H9 (cell line): ENCODE results near the gene SERBP1. TPM values are rescaled to one million over a fixed set of nuclear protein-coding genes. Genes with fewer than 3 reads are reported as not detected.

ENCODE experiments used
- DNase-seq: peaks from one replicate; pipeline ENCODE4 v3.0.0-alpha.2; 2017
- H2AFZ ChIP-seq: one replicate; pipeline ENCODE4 v1.6.1; 2013; ENCODE audit warnings: mild to moderate bottlenecking, low read length, control low read depth, moderate library complexity
- H2AK5ac ChIP-seq: 2 replicates; pipeline ENCODE4 v1.6.1; 2013; ENCODE audit warnings: low read length, control low read depth, mixed read lengths; ENCODE audit not compliant: insufficient read length
- H2BK120ac ChIP-seq: one replicate; pipeline ENCODE4 v1.6.1; 2013; ENCODE audit warnings: low read depth, mild to moderate bottlenecking, low read length, control low read depth, inconsistent platforms; ENCODE audit not compliant: poor library complexity, severe bottlenecking
- H2BK12ac ChIP-seq: 2 replicates; pipeline ENCODE4 v1.6.1; 2013; ENCODE audit warnings: low read length, control low read depth, mixed read lengths, low read depth; ENCODE audit not compliant: insufficient read length
- H2BK15ac ChIP-seq: 2 replicates; pipeline ENCODE4 v1.6.1; 2013; ENCODE audit warnings: low read depth, low read length, control low read depth
- H2BK20ac ChIP-seq: one replicate; pipeline ENCODE4 v1.6.1; 2013; ENCODE audit warnings: low read depth, mild to moderate bottlenecking, low read length, control low read depth, inconsistent platforms; ENCODE audit not compliant: poor library complexity, severe bottlenecking
- H2BK5ac ChIP-seq: 2 replicates; pipeline ENCODE4 v1.6.1; 2013; ENCODE audit warnings: low read length, control low read depth, mixed read lengths; ENCODE audit not compliant: insufficient read length
- H3K14ac ChIP-seq: 2 replicates; pipeline ENCODE4 v1.6.1; 2013; ENCODE audit warnings: low read length, control low read depth; ENCODE audit not compliant: insufficient read depth
- H3K18ac ChIP-seq: 2 replicates; pipeline ENCODE4 v1.6.1; 2013; ENCODE audit warnings: low read depth, mild to moderate bottlenecking, mixed read lengths, low read length, control low read depth; ENCODE audit not compliant: insufficient read length
- H3K23ac ChIP-seq: 2 replicates; pipeline ENCODE4 v1.6.1; 2013; ENCODE audit warnings: low read length, control low read depth, mixed read lengths, low read depth; ENCODE audit not compliant: insufficient read length
- H3K23me2 ChIP-seq: 2 replicates; pipeline ENCODE4 v1.6.1; 2013; ENCODE audit warnings: low read depth, mild to moderate bottlenecking, mixed read lengths, low read length, control low read depth; ENCODE audit not compliant: insufficient read length, poor library complexity, severe bottlenecking
- H3K27ac ChIP-seq: 2 replicates; pipeline ENCODE4 v1.5.1; 2013; ENCODE audit warnings: low read length, control low read depth, mixed read lengths, low read depth; ENCODE audit not compliant: insufficient read length
- H3K27me3 ChIP-seq: 2 replicates; pipeline ENCODE4 v1.6.1; 2013; ENCODE audit warnings: low read length, control low read depth, inconsistent platforms; ENCODE audit not compliant: insufficient read depth
- H3K4ac ChIP-seq: 2 replicates; pipeline ENCODE4 v1.6.1; 2013; ENCODE audit warnings: low read depth, mild to moderate bottlenecking, control low read depth, inconsistent platforms, low read length, moderate library complexity
- H3K4me1 ChIP-seq: 2 replicates; pipeline ENCODE4 v1.6.1; 2013; ENCODE audit warnings: low read length, control low read depth, inconsistent platforms; ENCODE audit not compliant: insufficient read depth
- H3K4me2 ChIP-seq: 2 replicates; pipeline ENCODE4 v1.6.1; 2013; ENCODE audit warnings: low read length, control low read depth, mixed read lengths; ENCODE audit not compliant: insufficient read length, insufficient read depth
- H3K56ac ChIP-seq: 2 replicates; pipeline ENCODE4 v1.6.1; 2013; ENCODE audit warnings: low read depth, mild to moderate bottlenecking, mixed read lengths, low read length, control low read depth; ENCODE audit not compliant: insufficient read length
- H3K79me1 ChIP-seq: 2 replicates; pipeline ENCODE4 v1.6.1; 2013; ENCODE audit warnings: low read depth, mild to moderate bottlenecking, moderate library complexity, low read length, control low read depth, inconsistent platforms; ENCODE audit not compliant: insufficient read depth, poor library complexity, severe bottlenecking
- H3K79me2 ChIP-seq: 2 replicates; pipeline ENCODE4 v1.6.1; 2013; ENCODE audit warnings: low read length, control low read depth, inconsistent platforms; ENCODE audit not compliant: insufficient read depth
- H3K9ac ChIP-seq: 2 replicates; pipeline ENCODE4 v1.6.1; 2013; ENCODE audit warnings: low read length, control low read depth, mixed read lengths; ENCODE audit not compliant: insufficient read length; ENCODE audit errors: extremely low read depth
- H3K9me3 ChIP-seq: one replicate; pipeline ENCODE4 v1.6.1; 2013; ENCODE audit warnings: low read depth, low read length, inconsistent platforms; ENCODE audit not compliant: control insufficient read depth
- H3T11ph ChIP-seq: one replicate; pipeline ENCODE4 v1.6.1; 2013; ENCODE audit warnings: mild to moderate bottlenecking, low read length, control low read depth, inconsistent platforms
- H4K20me1 ChIP-seq: one replicate; pipeline ENCODE4 v1.6.1; 2013; ENCODE audit not compliant: control insufficient read depth, insufficient read length, insufficient read depth
- H4K5ac ChIP-seq: 2 replicates; pipeline ENCODE4 v1.6.1; 2013; ENCODE audit warnings: low read depth, mild to moderate bottlenecking, mixed read lengths, low read length, control low read depth; ENCODE audit not compliant: insufficient read length
- H4K8ac ChIP-seq: replicated peaks from 2 replicates; pipeline ENCODE4 v1.6.1; 2013; ENCODE audit warnings: low read length, control low read depth, mixed read lengths, low read depth; ENCODE audit not compliant: insufficient read length
- H4K91ac ChIP-seq: 2 replicates; pipeline ENCODE4 v1.6.1; 2013; ENCODE audit warnings: low read depth, mild to moderate bottlenecking, moderate library complexity, mixed read lengths, low read length, control low read depth; ENCODE audit not compliant: insufficient read length
- H3K27ac Mint-ChIP-seq, 3 experiments: 2 replicates in 2 of 3; 3 replicates in 1 of 3; pipeline ENCODE4 v1.8.0; 2020 to 2021; ENCODE audit warnings: mixed read lengths in 3 of 3, mild to moderate bottlenecking in 1 of 3, moderate library complexity in 1 of 3
- H3K27me3 Mint-ChIP-seq: 2 replicates; pipeline ENCODE4 v1.8.0; 2021; ENCODE audit warnings: low read depth, mild to moderate bottlenecking, moderate library complexity, mixed read lengths
- H3K36me3 Mint-ChIP-seq, 3 experiments: 2 replicates in 2 of 3; 3 replicates in 1 of 3; pipeline ENCODE4 v1.8.0; 2020 to 2021; ENCODE audit warnings: low read depth in 3 of 3, mixed read lengths in 3 of 3; ENCODE audit not compliant: insufficient read depth in 1 of 3
- H3K4me1 Mint-ChIP-seq, 2 experiments: 2 replicates each; pipeline ENCODE4 v1.8.0; 2020; ENCODE audit warnings: mixed read lengths in 2 of 2
- H3K4me3 Mint-ChIP-seq, 2 experiments: 2 replicates in 1 of 2; 3 replicates in 1 of 2; pipeline ENCODE4 v1.8.0; 2020 to 2021; ENCODE audit warnings: mild to moderate bottlenecking in 2 of 2, mixed read lengths in 2 of 2, moderate library complexity in 1 of 2
- H3K9me3 Mint-ChIP-seq, 2 experiments: 2 replicates in 1 of 2; 3 replicates in 1 of 2; pipeline ENCODE4 v1.8.0; 2020; ENCODE audit warnings: mild to moderate bottlenecking in 2 of 2, mixed read lengths in 2 of 2, moderate library complexity in 1 of 2
- CTCF ChIP-seq: fragments of 200-600 bp; sonication (generic); conservative IDR thresholded peaks from 3 replicates; pipeline ENCODE4 v1.8.0; 2021; ENCODE audit warnings: antibody characterized with exemption, mild to moderate bottlenecking
- WGBS: extraction: QIAGEN DNeasy Blood & Tissue Kit; methylation state at CpG from one replicate; pipeline ENCODE4 v1.1.7; 2013; ENCODE audit warnings: missing lambda C conversion rate, low lambda C conversion rate, mixed read lengths; ENCODE audit not compliant: insufficient read length; ENCODE audit errors: extremely low coverage; 5-methylcytosine and 5-hydroxymethylcytosine counted together
- total RNA-seq: library from RNA; stranded (reverse); gene quantifications from 2 replicates; pipeline ENCODE4 v1.2.1, GENCODE V29; 2021

Gene SERBP1
- total RNA-seq, 1 experiment from 2014 or later, result 495 TPM

GRCh38 chr1:67429011-67429527 is 1.1 kb downstream of the SERBP1 start:
- H3K36me3 Mint-ChIP-seq, result peaks cover 52 to 60% (median 56%) of the 10 kb centered on the region in 3 experiments
- H3K4me1 Mint-ChIP-seq, result peaks cover 29 to 56% of the 10 kb centered on the region in 2 experiments
- no peaks in the 10 kb centered on the region for H4K20me1 ChIP-seq
- no peak overlapping the region for H4K5ac ChIP-seq
- no peaks in the 10 kb centered on the region for H3K79me1 ChIP-seq
- no peak overlapping the region for H2BK5ac ChIP-seq
- WGBS, result no CpG with 5 or more reads among the region's 25 CpGs
- DNase-seq, result no peak
- peak overlapping the region; percentile 98 to 99 for H3K4me3 Mint-ChIP-seq
- peaks cover 45% of the 10 kb centered on the region for H3K79me2 ChIP-seq
- no peak overlapping the region for H2BK12ac ChIP-seq
- H3K9ac ChIP-seq, result peak overlapping the region; percentile 90
- H2AFZ ChIP-seq, result no peak overlapping the region
- no peak overlapping the region for H2AK5ac ChIP-seq
- H3K27me3 Mint-ChIP-seq, result no peaks in the 10 kb centered on the region
- H3K9me3 ChIP-seq, result no peaks in the 10 kb centered on the region
- no peak overlapping the region for H3K4ac ChIP-seq
- no peaks in the 10 kb centered on the region for H3K4me1 ChIP-seq
- H2BK15ac ChIP-seq, result no peak overlapping the region
- H3K56ac ChIP-seq, result no peak overlapping the region
- no peaks in the 10 kb centered on the region for H3K27me3 ChIP-seq
- peaks cover 10% of the 10 kb centered on the region for H3K23me2 ChIP-seq
- H4K8ac ChIP-seq, result no peak overlapping the region
- no peak overlapping the region for H3K18ac ChIP-seq
- peak overlapping the region; percentile 92; the same call in 1 of the 2 replicates for H3K14ac ChIP-seq
- peak overlapping the region; percentile 85 for H3K4me2 ChIP-seq
- no peak overlapping the region for H3T11ph ChIP-seq
- peaks cover 5 to 8% of the 10 kb centered on the region in 2 experiments; a peak in 4 of 5 replicates for H3K9me3 Mint-ChIP-seq
- no peak overlapping the region for H2BK120ac ChIP-seq
- H4K91ac ChIP-seq, result no peak overlapping the region
- H3K27ac Mint-ChIP-seq, result peak overlapping the region; percentile 20 to 100 (median 97); a peak in 6 of 7 replicates
- no peak overlapping the region for H2BK20ac ChIP-seq
- H3K27ac ChIP-seq, result no peak overlapping the region
- H3K23ac ChIP-seq, result no peak overlapping the region
- TF ChIP-seq CTCF, result no peak
